Upper lobe of left lung (tissue), 4 donors: ENCODE measurements around the gene NDFIP2.

Experiments used
- CTCF ChIP-seq, 6 experiments: fragments of 450-650 bp in 4 of 6; fragments of 200-600 bp in 2 of 6; sonication (generic) in 2 of 6; IDR thresholded peaks; one replicate each; pipeline ENCODE4 v1.5.1; 2016 to 2019; ENCODE audit warnings: antibody characterized with exemption in 6 of 6
- EP300 ChIP-seq, 4 donors: sonication (generic); formaldehyde crosslinking; IDR thresholded peaks; one replicate each; pipeline ENCODE4 v1.5.1; 2017; ENCODE audit warnings: antibody characterized with exemption in 4 of 4, control low read depth in 2 of 4
- POLR2A ChIP-seq, 4 donors: fragments of 450-650 bp; IDR thresholded peaks; one replicate each; pipeline ENCODE4 v1.5.1; 2016 to 2017; ENCODE audit warnings: antibody characterized with exemption in 4 of 4, mild to moderate bottlenecking in 2 of 4
- POLR2AphosphoS5 ChIP-seq, 2 donors: sonication (generic); formaldehyde crosslinking; IDR thresholded peaks; one replicate each; pipeline ENCODE4 v1.5.1; 2017; ENCODE audit warnings: antibody characterized with exemption in 2 of 2

DNA sequence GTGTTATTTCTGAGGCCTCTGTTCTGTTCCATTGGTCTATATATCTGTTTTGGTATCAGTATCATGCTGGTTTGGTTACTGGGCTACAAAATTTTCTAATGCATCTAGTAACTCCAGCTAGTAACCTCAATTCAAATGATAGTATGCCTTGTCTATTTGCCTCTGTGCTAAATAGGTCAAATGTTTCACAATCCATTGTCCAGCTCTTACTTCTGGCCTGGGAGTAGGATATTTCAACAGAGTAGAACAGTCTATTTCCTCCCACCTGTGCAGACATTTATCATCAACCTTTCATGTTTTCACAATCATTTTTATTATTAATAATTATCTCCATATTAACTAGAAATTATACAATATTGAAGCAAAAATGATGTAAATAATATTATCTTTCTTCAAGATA lies 18.1 kb upstream of the NDFIP2 start:
- TF ChIP-seq POLR2AphosphoS5 (IDR thresholded peaks at IDR 0.05) (no peak), CTCF (IDR thresholded peaks at IDR 0.05) (no peak), POLR2A (IDR thresholded peaks at IDR 0.05) (no peak), EP300 (IDR thresholded peaks at IDR 0.05) (no peak)
